Ascending aorta (tissue), 2 donors: ENCODE measurements around the gene NINL. TPM values are rescaled to one million over a fixed set of nuclear protein-coding genes. Genes with fewer than 3 reads are reported as not detected.

Experiments
- DNase-seq, 2 donors: peaks; one replicate each; pipeline ENCODE4 v3.0.0-alpha.2; 2019; ENCODE audit warnings: low spot score in 2 of 2
- H3K27ac ChIP-seq, 2 donors: fragments of 200-600 bp; sonication (generic); one replicate each; pipeline ENCODE4 v1.5.1; 2016 to 2017; ENCODE audit warnings: mild to moderate bottlenecking in 1 of 2
- H3K27me3 ChIP-seq: fragments of 200-600 bp; sonication (generic); one replicate; pipeline ENCODE4 v1.5.1; 2017
- H3K36me3 ChIP-seq, 2 donors: fragments of 200-600 bp; sonication (generic); one replicate each; pipeline ENCODE4 v1.5.1; 2016
- H3K4me1 ChIP-seq, 2 donors: fragments of 200-600 bp; sonication (generic); one replicate each; pipeline ENCODE4 v1.5.1; 2016 to 2017; ENCODE audit warnings: mild to moderate bottlenecking in 1 of 2
- H3K4me3 ChIP-seq, 2 donors: fragments of 200-600 bp; sonication (generic); one replicate each; pipeline ENCODE4 v1.5.1; 2016 to 2017; ENCODE audit warnings: mild to moderate bottlenecking in 1 of 2
- H3K9me3 ChIP-seq, 2 donors: fragments of 200-600 bp; sonication (generic); one replicate each; pipeline ENCODE4 v1.5.1; 2016
- intact Hi-C: fragments of 100-400 bp; cut with DNase I; formaldehyde crosslinking; loops from one replicate; pipeline ENCODE4 v1.15.1; 2023
- total RNA-seq: library from RNA; depleted of rRNA; stranded (reverse); fragments of >200 nt; gene quantifications from one replicate; pipeline ENCODE4 v1.1.0, GENCODE V29; 2016
- TF ChIP-seq, protein P1 (sequence below), 3 experiments: fragments of 200-600 bp in 2 of 3; fragments of 450-650 bp in 1 of 3; sonication (generic) in 2 of 3; IDR thresholded peaks; one replicate each; pipeline ENCODE4 v1.5.1; 2016 to 2019; ENCODE audit warnings: antibody characterized with exemption in 3 of 3, mild to moderate bottlenecking in 1 of 3, moderate library complexity in 1 of 3

Gene NINL
- total RNA-seq, 1 donor from 2014 or later = 18.0 TPM

GRCh38 chr20:25512709-25513108 lies 72.6 kb downstream of the NINL start:
- H3K9me3 ChIP-seq = peaks cover 6 to 12% of the 10 kb centered on the region in 2 donors
- TF ChIP-seq, protein P1, sequence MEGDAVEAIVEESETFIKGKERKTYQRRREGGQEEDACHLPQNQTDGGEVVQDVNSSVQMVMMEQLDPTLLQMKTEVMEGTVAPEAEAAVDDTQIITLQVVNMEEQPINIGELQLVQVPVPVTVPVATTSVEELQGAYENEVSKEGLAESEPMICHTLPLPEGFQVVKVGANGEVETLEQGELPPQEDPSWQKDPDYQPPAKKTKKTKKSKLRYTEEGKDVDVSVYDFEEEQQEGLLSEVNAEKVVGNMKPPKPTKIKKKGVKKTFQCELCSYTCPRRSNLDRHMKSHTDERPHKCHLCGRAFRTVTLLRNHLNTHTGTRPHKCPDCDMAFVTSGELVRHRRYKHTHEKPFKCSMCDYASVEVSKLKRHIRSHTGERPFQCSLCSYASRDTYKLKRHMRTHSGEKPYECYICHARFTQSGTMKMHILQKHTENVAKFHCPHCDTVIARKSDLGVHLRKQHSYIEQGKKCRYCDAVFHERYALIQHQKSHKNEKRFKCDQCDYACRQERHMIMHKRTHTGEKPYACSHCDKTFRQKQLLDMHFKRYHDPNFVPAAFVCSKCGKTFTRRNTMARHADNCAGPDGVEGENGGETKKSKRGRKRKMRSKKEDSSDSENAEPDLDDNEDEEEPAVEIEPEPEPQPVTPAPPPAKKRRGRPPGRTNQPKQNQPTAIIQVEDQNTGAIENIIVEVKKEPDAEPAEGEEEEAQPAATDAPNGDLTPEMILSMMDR (IDR thresholded peaks at IDR 0.05) = no peak
- intact Hi-C loops = no loop called here
- no peak for DNase-seq
- no peak overlapping the region for H3K4me3 ChIP-seq
- peaks cover 4 to 6% of the 10 kb centered on the region in 2 donors for H3K4me1 ChIP-seq
- H3K27me3 ChIP-seq = no peaks in the 10 kb centered on the region
- peaks cover 61 to 83% of the 10 kb centered on the region in 2 donors for H3K36me3 ChIP-seq
- no peak overlapping the region for H3K27ac ChIP-seq

GRCh38 chr20:25511183-25511582 lies 74.1 kb downstream of the NINL start:
- TF ChIP-seq, protein P1 (IDR thresholded peaks at IDR 0.05) = no peak
- Histone ChIP-seq H3K4me3 (no peak overlapping the region), H3K36me3 (peaks cover 49 to 76% of the 10 kb centered on the region in 2 donors), H3K27ac (no peak overlapping the region), H3K4me1 (peaks cover 4 to 10% of the 10 kb centered on the region in 2 donors), H3K9me3 (peaks cover 6 to 12% of the 10 kb centered on the region in 2 donors), H3K27me3 (no peaks in the 10 kb centered on the region)
- no peak for DNase-seq
- intact Hi-C loops = no loop called here

- H3K36me3 ChIP-seq = peaks cover 45 to 74% of the 10 kb centered on the region in 2 donors
- TF ChIP-seq, protein P1 (IDR thresholded peaks at IDR 0.05) = no peak
- no peaks in the 10 kb centered on the region for H3K27me3 ChIP-seq
- no peak for DNase-seq
- no peak overlapping the region for H3K27ac ChIP-seq
- H3K4me3 ChIP-seq = no peak overlapping the region
- intact Hi-C loops = no loop called here
- peaks cover 6 to 12% of the 10 kb centered on the region in 2 donors for H3K9me3 ChIP-seq
- H3K4me1 ChIP-seq = peaks cover 4 to 10% of the 10 kb centered on the region in 2 donors
Measured at GRCh38 chr20:25510721-25511120, 74.6 kb downstream of the NINL start.

DNA sequence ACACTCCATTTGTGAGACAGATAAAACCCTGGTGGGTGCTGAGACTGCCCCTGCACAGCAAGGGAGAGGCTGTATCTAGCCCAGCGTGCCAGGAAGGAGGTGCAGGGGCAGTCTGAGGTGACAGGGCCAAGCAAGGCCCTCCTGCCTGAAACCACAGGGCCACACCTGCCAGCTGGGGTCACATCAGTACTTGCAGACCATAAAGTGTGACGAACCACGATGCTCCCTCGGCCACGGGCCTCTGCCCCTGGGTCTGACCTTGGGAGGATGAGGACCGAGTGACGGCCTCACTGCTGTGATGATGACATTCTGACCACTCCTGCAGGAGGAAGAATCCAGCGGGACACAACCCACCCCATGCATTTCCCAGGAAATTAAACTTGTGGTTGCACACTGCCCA lies 75.1 kb downstream of the NINL start:
- Histone ChIP-seq H3K9me3 (peaks cover 6 to 10% of the 10 kb centered on the region in 2 donors), H3K36me3 (peaks cover 41 to 72% of the 10 kb centered on the region in 2 donors), H3K4me1 (peaks cover 4 to 10% of the 10 kb centered on the region in 2 donors), H3K4me3 (no peak overlapping the region), H3K27ac (no peak overlapping the region), H3K27me3 (no peaks in the 10 kb centered on the region)
- intact Hi-C loops = no loop called here
- no peak for DNase-seq
- TF ChIP-seq, protein P1 (IDR thresholded peaks at IDR 0.05) = no peak

GRCh38 chr20:25509084-25509483 lies 76.2 kb downstream of the NINL start:
- TF ChIP-seq, protein P1 (IDR thresholded peaks at IDR 0.05) = no peak
- H3K4me3 ChIP-seq = no peak overlapping the region
- no peak for DNase-seq
- H3K36me3 ChIP-seq = peaks cover 43 to 69% of the 10 kb centered on the region in 2 donors
- no peaks in the 10 kb centered on the region for H3K27me3 ChIP-seq
- intact Hi-C loops = loop anchor here (2.0 kb wide), 2 partner anchors 16 to 30 kb away; no protein-coding TSS in a partner anchor
- H3K27ac ChIP-seq = peak overlapping the region; percentile 63 to 70
- no peaks in the 10 kb centered on the region for H3K9me3 ChIP-seq
- peaks cover 4 to 10% of the 10 kb centered on the region in 2 donors for H3K4me1 ChIP-seq
